Aorta (tissue), 5 donors: ENCODE measurements around the gene FBN3. TPM values are rescaled to one million over a fixed set of nuclear protein-coding genes. Genes with fewer than 3 reads are reported as not detected.
"Not testable (repeated sequence)": the region's sequence is repeated elsewhere in the genome, so short reads cannot be mapped to it uniquely, and the experiment has no call there.

Experiments
- ATAC-seq: fragments of 200-7000 bp; cut with Tn5 transposase; one replicate; pipeline ENCODE4 v1.9.1; 2022; ENCODE audit warnings: moderate library complexity; ENCODE audit not compliant: low FRiP score
- DNase-seq, 2 donors: peaks; one replicate each; pipeline ENCODE4 v3.0.0-alpha.2; 2020
- H3K27ac ChIP-seq, 2 donors: one replicate each; pipeline ENCODE4 v1.5.1; 2013; ENCODE audit warnings: low read length in 2 of 2, mild to moderate bottlenecking in 2 of 2, moderate library complexity in 2 of 2, control low read depth in 1 of 2, inconsistent platforms in 1 of 2, low read depth in 1 of 2
- H3K27me3 ChIP-seq, 2 donors: one replicate each; pipeline ENCODE4 v1.6.1; 2013; ENCODE audit warnings: control low read depth in 1 of 2, low read length in 1 of 2, mild to moderate bottlenecking in 1 of 2, moderate library complexity in 1 of 2; ENCODE audit not compliant: insufficient read depth in 2 of 2, control insufficient read depth in 1 of 2
- H3K36me3 ChIP-seq, 2 donors: one replicate each; pipeline ENCODE4 v1.6.1; 2013; ENCODE audit warnings: control low read depth in 1 of 2, low read length in 1 of 2, mild to moderate bottlenecking in 1 of 2; ENCODE audit not compliant: insufficient read depth in 2 of 2, control insufficient read depth in 1 of 2
- H3K4me1 ChIP-seq, 2 donors: one replicate each; pipeline ENCODE4 v1.6.1; 2013; ENCODE audit warnings: low read length in 2 of 2, control low read depth in 1 of 2, mild to moderate bottlenecking in 1 of 2, moderate library complexity in 1 of 2; ENCODE audit not compliant: insufficient read depth in 2 of 2, control insufficient read depth in 1 of 2
- H3K4me3 ChIP-seq, 2 donors: one replicate each; pipeline ENCODE4 v1.5.1; 2013; ENCODE audit warnings: low read length in 2 of 2, control low read depth in 1 of 2, mild to moderate bottlenecking in 1 of 2
- H3K9me3 ChIP-seq: one replicate; pipeline ENCODE4 v1.6.1; 2013; ENCODE audit warnings: mild to moderate bottlenecking, low read length; ENCODE audit not compliant: control insufficient read depth
- WGBS, 2 donors: extraction: QIAGEN DNeasy Blood & Tissue Kit; methylation state at CpG; one replicate each; pipeline ENCODE4 v1.1.7; 2013; 5-methylcytosine and 5-hydroxymethylcytosine counted together
- intact Hi-C, 2 donors: fragments of 100-400 bp; cut with DNase I; formaldehyde crosslinking; loops; one replicate each; pipeline versions ENCODE4 v1.14.2 to v1.15.0; 2022
- polyA plus RNA-seq, 2 donors: library from polyadenylated mRNA; stranded (reverse); fragments of 200-250 nt; gene quantifications; one replicate each; pipeline ENCODE4 v1.2.3, GENCODE V29; 2013
- total RNA-seq, 2 donors: library from RNA; stranded (reverse); fragmentation: NEBNext Ultra II Directional; extraction: Animal tissue kit (Norgen Biotek cat#: 25700); gene quantifications; one replicate each; pipeline ENCODE4 v1.2.1, GENCODE V29; 2021
- donor health status: healthy with polysubstance abuse.
- donor health status: Bipolar disorder and iron deficiency.
- donor health status: DM: no; HTN: no; CAD: no.
- donor health status: DM: no; HTN: no; CAD: no.
- donor health status: DM: yes; HTN: yes; CAD: no.

Gene FBN3
- total and polyA plus RNA-seq, 4 donors: not detected

GRCh38 chr19:8028951-8029491 lies 120.4 kb downstream of the FBN3 start:
- Histone ChIP-seq H3K4me3 (no peak overlapping the region), H3K27me3 (no peaks in the 10 kb centered on the region), H3K4me1 (no peaks in the 10 kb centered on the region), H3K36me3 (no peaks in the 10 kb centered on the region), H3K9me3 (no peaks in the 10 kb centered on the region), H3K27ac (no peak overlapping the region)
- DNase-seq (no peak), ATAC-seq (no peak)
- intact Hi-C loops: no loop called here
- WGBS, 2 donors: 25 to 34% methylated on average over 12 of the region's 12 CpGs

DNA sequence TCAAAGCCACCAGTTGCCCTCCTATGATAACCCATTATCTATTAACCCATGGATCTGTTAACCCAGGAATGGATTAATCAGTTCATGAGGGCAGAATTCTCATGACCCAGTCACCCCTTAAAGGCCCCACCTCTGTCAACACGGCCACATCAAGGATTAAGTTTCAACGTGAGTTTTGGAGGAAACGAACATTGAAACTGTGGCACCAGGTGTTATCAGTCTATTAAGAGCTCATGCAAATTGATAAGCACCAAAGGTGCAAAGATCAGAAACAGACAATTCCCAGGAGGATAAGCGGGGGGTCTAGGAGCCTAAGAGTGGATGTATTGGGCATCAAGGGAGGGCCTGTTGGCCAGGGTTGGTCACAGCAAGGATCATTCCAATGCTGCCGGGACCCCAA lies 124.1 kb downstream of the FBN3 start:
- 86 to 87% methylated on average over 5 of the region's 5 CpGs for WGBS, 2 donors
- no peaks in the 10 kb centered on the region for H3K27me3 ChIP-seq
- no peaks in the 10 kb centered on the region for H3K36me3 ChIP-seq
- no peak overlapping the region for H3K27ac ChIP-seq
- no peaks in the 10 kb centered on the region for H3K4me1 ChIP-seq
- DNase-seq (no peak), ATAC-seq (no peak)
- H3K4me3 ChIP-seq: no peak overlapping the region
- intact Hi-C loops: no loop called here
- H3K9me3 ChIP-seq: no peaks in the 10 kb centered on the region

DNA sequence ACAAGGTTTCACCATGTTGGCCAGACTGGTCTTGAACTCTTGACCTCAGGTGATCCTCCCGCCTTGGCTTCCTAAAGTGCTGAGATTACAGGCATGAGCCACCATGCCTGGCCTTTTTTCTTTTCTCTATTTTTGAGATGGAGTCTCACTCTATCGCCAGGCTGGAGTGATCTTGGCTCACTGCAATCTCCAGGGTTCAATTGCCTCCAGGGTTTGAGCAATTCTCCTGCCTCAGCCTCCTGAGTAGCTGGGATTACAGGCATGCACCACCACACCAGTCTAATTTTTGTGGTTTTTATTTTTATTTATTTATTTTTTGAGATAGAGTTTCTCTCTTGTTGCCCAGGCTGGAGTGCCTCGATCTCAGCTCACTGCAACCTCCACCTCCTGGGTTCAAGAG lies 125.1 kb downstream of the FBN3 start:
- DNase-seq, H3K27ac ChIP-seq, ATAC-seq, intact Hi-C loops, H3K9me3 ChIP-seq, H3K4me3 ChIP-seq, H3K4me1 ChIP-seq, H3K36me3 ChIP-seq, H3K27me3 ChIP-seq: not testable (repeated sequence)
- WGBS, 2 donors: 97 to 98% methylated on average over 3 of the region's 3 CpGs

DNA sequence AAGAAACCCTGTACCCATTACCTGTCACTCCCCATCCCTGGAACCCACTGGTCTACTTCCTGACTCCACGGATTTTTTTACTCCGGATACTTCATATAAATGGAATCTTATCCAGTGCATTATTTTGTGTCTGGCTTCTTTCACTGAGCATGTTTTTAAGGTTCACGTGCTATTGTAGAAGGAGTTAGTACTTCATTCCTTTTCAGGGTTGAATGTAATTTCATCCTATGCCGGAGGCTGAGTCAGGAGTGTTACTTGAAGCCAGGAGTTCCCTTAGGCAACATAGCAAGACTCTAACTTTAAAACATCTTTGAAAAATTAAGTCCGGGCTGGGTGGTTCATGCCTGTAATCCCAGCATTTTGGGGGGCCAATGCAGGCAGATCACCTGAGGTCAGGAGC lies 126.0 kb downstream of the FBN3 start:
- H3K27ac ChIP-seq: no peak overlapping the region
- H3K27me3 ChIP-seq: no peaks in the 10 kb centered on the region
- ATAC-seq: no peak
- intact Hi-C loops: no loop called here
- H3K9me3 ChIP-seq: no peaks in the 10 kb centered on the region
- no peaks in the 10 kb centered on the region for H3K36me3 ChIP-seq
- H3K4me1 ChIP-seq: no peaks in the 10 kb centered on the region
- 46 to 48% methylated on average over 5 of the region's 5 CpGs for WGBS, 2 donors
- DNase-seq: no peak
- no peak overlapping the region for H3K4me3 ChIP-seq

DNA sequence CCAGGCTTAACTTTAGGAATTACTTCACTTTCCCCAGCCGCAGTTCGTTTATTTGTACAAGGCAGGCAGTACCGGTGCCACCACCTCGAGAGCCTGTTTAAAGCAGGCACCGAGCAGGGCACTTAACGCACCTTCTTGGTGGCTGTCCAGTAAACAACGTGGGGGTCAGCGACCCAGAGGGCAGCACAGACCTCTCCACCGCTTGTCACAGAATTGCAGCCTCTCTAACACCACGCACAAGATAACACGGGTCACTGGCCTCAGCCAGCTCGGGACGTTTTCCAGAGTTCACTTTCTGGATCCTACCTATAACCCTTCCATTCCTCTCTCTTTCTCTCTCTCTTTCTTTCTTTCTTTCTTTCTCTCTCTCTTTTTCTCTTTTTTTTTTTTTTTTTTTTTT lies 127.1 kb downstream of the FBN3 start:
- intact Hi-C loops: no loop called here
- no peaks in the 10 kb centered on the region for H3K27me3 ChIP-seq
- DNase-seq (no peak), ATAC-seq (no peak)
- no peaks in the 10 kb centered on the region for H3K9me3 ChIP-seq
- no peak overlapping the region for H3K27ac ChIP-seq
- WGBS, 2 donors: 79 to 85% methylated on average over 13 of the region's 13 CpGs
- H3K36me3 ChIP-seq: no peaks in the 10 kb centered on the region
- no peak overlapping the region for H3K4me3 ChIP-seq
- H3K4me1 ChIP-seq: no peaks in the 10 kb centered on the region

GRCh38 chr19:8021374-8021773 lies 128.0 kb downstream of the FBN3 start:
- no peak overlapping the region for H3K27ac ChIP-seq
- intact Hi-C loops: no loop called here
- no peaks in the 10 kb centered on the region for H3K9me3 ChIP-seq
- no peaks in the 10 kb centered on the region for H3K27me3 ChIP-seq
- H3K4me1 ChIP-seq: no peaks in the 10 kb centered on the region
- no peak for ATAC-seq
- DNase-seq: no peak
- 69 to 76% methylated on average over 8 of the region's 8 CpGs for whole genome bisulfite sequencing, 2 donors
- no peak overlapping the region for H3K4me3 ChIP-seq
- H3K36me3 ChIP-seq: no peaks in the 10 kb centered on the region

- DNase-seq (no peak), ATAC-seq (no peak)
- Histone ChIP-seq H3K4me3 (no peak overlapping the region), H3K4me1 (no peaks in the 10 kb centered on the region), H3K27me3 (no peaks in the 10 kb centered on the region), H3K27ac (no peak overlapping the region), H3K9me3 (no peaks in the 10 kb centered on the region), H3K36me3 (no peaks in the 10 kb centered on the region)
- 68% methylated on average over 9 of the region's 9 CpGs for WGBS, 2 donors
- intact Hi-C loops: no loop called here
Measured at GRCh38 chr19:8020681-8021080, 128.7 kb downstream of the FBN3 start.

DNA sequence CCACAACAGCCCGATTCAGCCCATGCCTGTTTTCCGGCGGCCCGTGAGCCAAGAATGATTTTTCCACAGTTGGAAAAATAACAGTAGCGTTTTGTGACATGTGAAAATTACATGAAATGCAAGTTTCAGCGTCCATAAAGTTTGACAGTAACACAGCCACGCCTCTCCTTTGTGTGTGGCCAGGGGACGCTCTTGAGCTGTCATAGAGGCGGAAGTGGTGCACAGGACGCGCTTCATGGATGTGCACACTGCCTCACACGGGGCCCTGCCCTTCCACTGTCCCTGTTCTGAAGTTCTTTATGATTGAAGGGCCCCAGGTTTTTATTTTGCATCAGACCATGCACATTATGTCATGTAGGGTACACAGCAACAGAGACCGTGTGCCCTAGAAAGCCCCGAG lies 131.6 kb downstream of the FBN3 start:
- ATAC-seq: no peak
- H3K4me1 ChIP-seq: no peaks in the 10 kb centered on the region
- H3K36me3 ChIP-seq: no peaks in the 10 kb centered on the region
- intact Hi-C loops: no loop called here
- no peaks in the 10 kb centered on the region for H3K9me3 ChIP-seq
- DNase-seq: no peak
- H3K27me3 ChIP-seq: no peaks in the 10 kb centered on the region
- H3K27ac ChIP-seq: no peak overlapping the region
- no peak overlapping the region for H3K4me3 ChIP-seq
- WGBS, 2 donors: 66 to 70% methylated on average over 14 of the region's 14 CpGs
